ENCODE data around the gene FBXO42. TPM values are rescaled to one million over a fixed set of nuclear protein-coding genes. Genes with fewer than 3 reads are reported as not detected.

The FBXO42 gene
- total and polyA plus RNA-seq, 4 donors = 5.9 to 9.4 (median 6.5) TPM

DNA sequence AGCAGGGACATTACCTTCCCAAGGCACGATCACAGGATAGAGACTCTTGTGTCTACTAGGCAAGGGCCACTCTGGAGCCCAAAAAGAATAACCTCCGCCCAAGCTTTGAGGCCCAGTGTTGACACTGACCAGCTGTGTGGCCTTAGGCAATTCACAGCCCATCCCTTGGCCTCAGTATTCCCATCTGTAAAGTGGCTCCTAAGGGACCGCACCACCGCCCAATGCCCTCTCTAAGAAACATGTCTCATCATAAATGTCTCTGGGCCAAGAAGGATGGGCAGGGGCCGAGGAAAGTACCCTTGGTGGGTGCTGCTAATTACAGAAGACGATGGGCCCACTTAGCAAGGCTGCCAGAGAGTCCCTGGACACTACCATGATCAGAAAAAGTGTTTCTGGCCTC is 140.5 kb downstream of the FBXO42 start:
- no peaks in the 10 kb centered on the region for H3K36me3 ChIP-seq (ENCODE audit: control insufficient read depth in 4 of 4, insufficient read depth in 3 of 4, low read depth in 1 of 4, low read length in 3 of 4)
- H3K9me3 ChIP-seq (ENCODE audit: control insufficient read depth in 4 of 4, low read length in 3 of 4) = no peaks in the 10 kb centered on the region
- no peak overlapping the region for H3K4me3 ChIP-seq (ENCODE audit: low read depth in 1 of 3, low read length in 3 of 3)
- WGBS = 86% methylated on average over 6 of the region's 6 CpGs
- H3K4me1 ChIP-seq (ENCODE audit: control insufficient read depth in 4 of 4, insufficient read depth in 4 of 4, low read length in 3 of 4) = peaks cover 0 to 8% (median 4%) of the 10 kb centered on the region in 4 donors
- H3K27ac ChIP-seq (ENCODE audit: low read depth in 1 of 2, low read length in 2 of 2) = no peak overlapping the region
- DNase-seq (ENCODE audit: low spot score) = no peak
- TF ChIP-seq RAD21 (IDR thresholded peaks at IDR 0.05) = no peak
- TF ChIP-seq ATF3 (IDR thresholded peaks at IDR 0.05) = no peak
- no peak for TF ChIP-seq HNF4G (IDR thresholded peaks at IDR 0.05)
- no peak for TF ChIP-seq JUND (IDR thresholded peaks at IDR 0.05)
- TF ChIP-seq, protein P1, sequence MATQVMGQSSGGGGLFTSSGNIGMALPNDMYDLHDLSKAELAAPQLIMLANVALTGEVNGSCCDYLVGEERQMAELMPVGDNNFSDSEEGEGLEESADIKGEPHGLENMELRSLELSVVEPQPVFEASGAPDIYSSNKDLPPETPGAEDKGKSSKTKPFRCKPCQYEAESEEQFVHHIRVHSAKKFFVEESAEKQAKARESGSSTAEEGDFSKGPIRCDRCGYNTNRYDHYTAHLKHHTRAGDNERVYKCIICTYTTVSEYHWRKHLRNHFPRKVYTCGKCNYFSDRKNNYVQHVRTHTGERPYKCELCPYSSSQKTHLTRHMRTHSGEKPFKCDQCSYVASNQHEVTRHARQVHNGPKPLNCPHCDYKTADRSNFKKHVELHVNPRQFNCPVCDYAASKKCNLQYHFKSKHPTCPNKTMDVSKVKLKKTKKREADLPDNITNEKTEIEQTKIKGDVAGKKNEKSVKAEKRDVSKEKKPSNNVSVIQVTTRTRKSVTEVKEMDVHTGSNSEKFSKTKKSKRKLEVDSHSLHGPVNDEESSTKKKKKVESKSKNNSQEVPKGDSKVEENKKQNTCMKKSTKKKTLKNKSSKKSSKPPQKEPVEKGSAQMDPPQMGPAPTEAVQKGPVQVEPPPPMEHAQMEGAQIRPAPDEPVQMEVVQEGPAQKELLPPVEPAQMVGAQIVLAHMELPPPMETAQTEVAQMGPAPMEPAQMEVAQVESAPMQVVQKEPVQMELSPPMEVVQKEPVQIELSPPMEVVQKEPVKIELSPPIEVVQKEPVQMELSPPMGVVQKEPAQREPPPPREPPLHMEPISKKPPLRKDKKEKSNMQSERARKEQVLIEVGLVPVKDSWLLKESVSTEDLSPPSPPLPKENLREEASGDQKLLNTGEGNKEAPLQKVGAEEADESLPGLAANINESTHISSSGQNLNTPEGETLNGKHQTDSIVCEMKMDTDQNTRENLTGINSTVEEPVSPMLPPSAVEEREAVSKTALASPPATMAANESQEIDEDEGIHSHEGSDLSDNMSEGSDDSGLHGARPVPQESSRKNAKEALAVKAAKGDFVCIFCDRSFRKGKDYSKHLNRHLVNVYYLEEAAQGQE (IDR thresholded peaks at IDR 0.05) = no peak
- no peaks in the 10 kb centered on the region for H3K27me3 ChIP-seq (ENCODE audit: control insufficient read depth in 4 of 4, insufficient read depth in 4 of 4, low read length in 3 of 4)
- H3K9ac ChIP-seq (ENCODE audit: low read depth in 1 of 2, low read length in 2 of 2) = no peak overlapping the region

DNA sequence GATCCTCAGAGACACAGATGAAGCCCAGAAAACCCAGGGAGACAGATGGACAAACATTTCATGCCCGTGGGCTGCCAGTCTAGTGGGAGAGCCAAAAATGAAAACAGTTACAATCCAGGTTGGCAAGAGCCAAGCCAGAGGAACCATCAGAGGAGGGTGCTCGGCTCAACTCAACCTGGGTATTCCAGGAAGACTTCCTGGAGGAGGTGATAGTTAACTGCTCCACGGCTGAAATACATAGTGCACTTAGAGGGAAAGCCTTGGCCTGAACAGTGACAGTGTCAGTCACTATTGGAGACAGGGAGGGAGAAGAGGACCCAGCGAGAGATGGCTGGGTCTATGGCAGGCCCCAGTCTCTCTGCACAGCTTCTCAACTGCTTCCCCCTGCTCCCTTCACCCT is 141.7 kb downstream of the FBXO42 start:
- H3K4me3 ChIP-seq (ENCODE audit: low read depth in 1 of 3, low read length in 3 of 3) = no peak overlapping the region
- no peaks in the 10 kb centered on the region for H3K9me3 ChIP-seq (ENCODE audit: control insufficient read depth in 4 of 4, low read length in 3 of 4)
- no peak overlapping the region for H3K27ac ChIP-seq (ENCODE audit: low read depth in 1 of 2, low read length in 2 of 2)
- DNase-seq (ENCODE audit: low spot score) = no peak
- no peaks in the 10 kb centered on the region for H3K36me3 ChIP-seq (ENCODE audit: control insufficient read depth in 4 of 4, insufficient read depth in 3 of 4, low read depth in 1 of 4, low read length in 3 of 4)
- H3K27me3 ChIP-seq (ENCODE audit: control insufficient read depth in 4 of 4, insufficient read depth in 4 of 4, low read length in 3 of 4) = no peaks in the 10 kb centered on the region
- 88% methylated on average over 4 of the region's 4 CpGs for WGBS
- H3K9ac ChIP-seq (ENCODE audit: low read depth in 1 of 2, low read length in 2 of 2) = no peak overlapping the region
- no peak for TF ChIP-seq SP1 (IDR thresholded peaks at IDR 0.05)
- TF ChIP-seq YY1 (IDR thresholded peaks at IDR 0.05) = no peak
- no peak for TF ChIP-seq RXRA (IDR thresholded peaks at IDR 0.05)
- no peak for TF ChIP-seq JUND (IDR thresholded peaks at IDR 0.05)
- no peak for TF ChIP-seq ATF3 (IDR thresholded peaks at IDR 0.05)
- TF ChIP-seq NR2F2 (IDR thresholded peaks at IDR 0.05) = no peak
- no peak for TF ChIP-seq GABPA (IDR thresholded peaks at IDR 0.05 in 1 of 2, conservative IDR thresholded peaks at IDR 0.05 in 1 of 2)
- no peak for TF ChIP-seq HNF4A (conservative IDR thresholded peaks at IDR 0.05)
- TF ChIP-seq CTCF (IDR thresholded peaks at IDR 0.05; ENCODE audit: low read depth, low read length, missing input control) = no peak
- TF ChIP-seq, protein P2, sequence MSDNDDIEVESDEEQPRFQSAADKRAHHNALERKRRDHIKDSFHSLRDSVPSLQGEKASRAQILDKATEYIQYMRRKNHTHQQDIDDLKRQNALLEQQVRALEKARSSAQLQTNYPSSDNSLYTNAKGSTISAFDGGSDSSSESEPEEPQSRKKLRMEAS (IDR thresholded peaks at IDR 0.05) = no peak
- no peak for TF ChIP-seq FOXA1 (IDR thresholded peaks at IDR 0.05)
- TF ChIP-seq, protein P3, sequence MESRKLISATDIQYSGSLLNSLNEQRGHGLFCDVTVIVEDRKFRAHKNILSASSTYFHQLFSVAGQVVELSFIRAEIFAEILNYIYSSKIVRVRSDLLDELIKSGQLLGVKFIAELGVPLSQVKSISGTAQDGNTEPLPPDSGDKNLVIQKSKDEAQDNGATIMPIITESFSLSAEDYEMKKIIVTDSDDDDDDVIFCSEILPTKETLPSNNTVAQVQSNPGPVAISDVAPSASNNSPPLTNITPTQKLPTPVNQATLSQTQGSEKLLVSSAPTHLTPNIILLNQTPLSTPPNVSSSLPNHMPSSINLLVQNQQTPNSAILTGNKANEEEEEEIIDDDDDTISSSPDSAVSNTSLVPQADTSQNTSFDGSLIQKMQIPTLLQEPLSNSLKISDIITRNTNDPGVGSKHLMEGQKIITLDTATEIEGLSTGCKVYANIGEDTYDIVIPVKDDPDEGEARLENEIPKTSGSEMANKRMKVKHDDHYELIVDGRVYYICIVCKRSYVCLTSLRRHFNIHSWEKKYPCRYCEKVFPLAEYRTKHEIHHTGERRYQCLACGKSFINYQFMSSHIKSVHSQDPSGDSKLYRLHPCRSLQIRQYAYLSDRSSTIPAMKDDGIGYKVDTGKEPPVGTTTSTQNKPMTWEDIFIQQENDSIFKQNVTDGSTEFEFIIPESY (IDR thresholded peaks at IDR 0.05) = no peak
- TF ChIP-seq RAD21 (IDR thresholded peaks at IDR 0.05) = no peak
- no peak for TF ChIP-seq EGR1 (IDR thresholded peaks at IDR 0.05; ENCODE audit: low read depth in 2 of 2)
- no peak for TF ChIP-seq HNF4G (IDR thresholded peaks at IDR 0.05)
- no peak for TF ChIP-seq FOXA2 (IDR thresholded peaks at IDR 0.05)
- TF ChIP-seq, protein P1 (IDR thresholded peaks at IDR 0.05) = no peak
- TF ChIP-seq TAF1 (conservative IDR thresholded peaks at IDR 0.05) = no peak
- H3K4me1 ChIP-seq (ENCODE audit: control insufficient read depth in 4 of 4, insufficient read depth in 4 of 4, low read length in 3 of 4) = peaks cover 0 to 7% (median under 1%) of the 10 kb centered on the region in 4 donors
